T-cell (primary cell): ENCODE measurements around the gene PRR7. TPM values are rescaled to one million over a fixed set of nuclear protein-coding genes. Genes with fewer than 3 reads are reported as not detected.

ENCODE experiments used
- ATAC-seq, 4 experiments: fragments of 200-7000 bp in 3 of 4; fragments of 150-1000 bp in 1 of 4; cut with Tn5 transposase; replicated peaks in 1 of 4; 1 replicate in 3 of 4; 2 replicates in 1 of 4; pipeline ENCODE4 v1.10.0; 2021; ENCODE audit warnings: moderate library complexity in 3 of 4, mild to moderate bottlenecking in 2 of 4, moderate number of reproducible peaks in 1 of 4
- CTCF ChIA-PET, 2 donors: fragments of 300-600 bp; sonication (Branson Sonifier 250); formaldehyde crosslinking; loops; one replicate each; lab custom pipeline; 2022; ENCODE audit warnings: antibody characterized with exemption in 2 of 2; lab: Charles Lee
- POLR2A ChIA-PET, 2 donors: fragments of 300-600 bp; sonication (Branson Sonifier 250); formaldehyde crosslinking; loops; one replicate each; lab custom pipeline; 2022; ENCODE audit warnings: antibody characterized with exemption in 2 of 2; lab: Charles Lee
- DNase-seq, 35 experiments: peaks; one replicate each; pipeline versions ENCODE4 v3.0.0 to v3.0.0-alpha.2; 2013 to 2023
- H3K27ac ChIP-seq: one replicate; pipeline ENCODE4 v1.5.1; 2013; ENCODE audit warnings: low read length
- H3K27me3 ChIP-seq, 2 experiments: replicated peaks in 1 of 2; 1 replicate in 1 of 2; 2 replicates in 1 of 2; pipeline versions ENCODE4 v1.6.1 to v1.7.0; 2013; ENCODE audit warnings: low read length in 1 of 2, mixed read lengths in 1 of 2; ENCODE audit not compliant: control insufficient read depth in 2 of 2, insufficient read depth in 2 of 2; ENCODE audit errors: extremely low read depth in 1 of 2
- H3K36me3 ChIP-seq, 2 donors: 1 replicate in 1 of 2; 2 replicates in 1 of 2; pipeline versions ENCODE4 v1.6.1 to v1.7.0; 2013; ENCODE audit warnings: low read length in 1 of 2; ENCODE audit not compliant: control insufficient read depth in 2 of 2, insufficient read depth in 1 of 2; ENCODE audit errors: extremely low read depth in 1 of 2
- H3K4me1 ChIP-seq, 2 experiments: 1 replicate in 1 of 2; 2 replicates in 1 of 2; pipeline versions ENCODE4 v1.6.1 to v1.7.0; 2013; ENCODE audit warnings: low read length in 2 of 2, mixed read lengths in 1 of 2; ENCODE audit not compliant: insufficient read depth in 2 of 2, control insufficient read depth in 1 of 2; ENCODE audit errors: extremely low read depth in 1 of 2
- H3K4me3 ChIP-seq, 2 donors: 1 replicate in 1 of 2; 2 replicates in 1 of 2; pipeline versions ENCODE4 v1.5.1 to v1.7.0; 2013; ENCODE audit warnings: mild to moderate bottlenecking in 2 of 2, low read length in 1 of 2, moderate library complexity in 1 of 2; ENCODE audit not compliant: control insufficient read depth in 1 of 2; ENCODE audit errors: extremely low read depth in 1 of 2
- H3K9me3 ChIP-seq: 2 replicates; pipeline ENCODE4 v1.7.0; 2013
- H3K27ac Mint-ChIP-seq, 2 donors: one replicate each; pipeline ENCODE4 v1.8.0; 2020 to 2021; ENCODE audit warnings: mild to moderate bottlenecking in 2 of 2, mixed read lengths in 2 of 2
- H3K27me3 Mint-ChIP-seq, 2 donors: one replicate each; pipeline ENCODE4 v1.8.0; 2021 to 2022; ENCODE audit warnings: mixed read lengths in 2 of 2
- H3K36me3 Mint-ChIP-seq: one replicate; pipeline ENCODE4 v1.8.0; 2021; ENCODE audit warnings: mixed read lengths
- H3K4me1 Mint-ChIP-seq, 3 donors: one replicate each; pipeline ENCODE4 v1.8.0; 2020 to 2022; ENCODE audit warnings: mixed read lengths in 3 of 3, mild to moderate bottlenecking in 1 of 3
- H3K4me3 Mint-ChIP-seq, 3 donors: one replicate each; pipeline ENCODE4 v1.8.0; 2020 to 2022; ENCODE audit warnings: mild to moderate bottlenecking in 3 of 3, mixed read lengths in 3 of 3, moderate library complexity in 3 of 3
- H3K9me3 Mint-ChIP-seq, 3 donors: one replicate each; pipeline ENCODE4 v1.8.0; 2020 to 2022; ENCODE audit warnings: mixed read lengths in 3 of 3
- WGBS: methylation state at CpG from one replicate; pipeline ENCODE4 v1.1.5; 2013; ENCODE audit warnings: missing lambda C conversion rate; ENCODE audit not compliant: insufficient coverage; 5-methylcytosine and 5-hydroxymethylcytosine counted together
- total RNA-seq, 35 experiments: library from RNA in 6 of 35; stranded (reverse) in 6 of 35; fragments of 120-200 nt in 1 of 35; gene quantifications; one replicate each; pipeline versions ENCODE4 v1.2.1 to v1.2.4 and lab custom pipeline; 2013 to 2026

Gene PRR7
- total RNA-seq, 5 donors from 2014 or later (not counting 1 experiment from before 2014, with no cell fraction given) = 9.5 to 28.2 (median 12.3) TPM

- DNase-seq = peak in 1 of 35 experiments; percentile 24
- CTCF ChIA-PET = interaction anchor here (0.7 to 2.2 kb wide), 8 partner anchors 8 to 114 kb away, joined by 3 to 12 read pairs (median 4); no protein-coding TSS in a partner anchor
- POLR2A ChIA-PET = interaction anchor here (0.7 kb wide), 2 partner anchors 14 to 41 kb away, joined by 3 to 5 read pairs; no protein-coding TSS in a partner anchor
- H3K36me3 ChIP-seq = peaks cover 25 to 60% of the 10 kb centered on the region in 2 donors
- H3K4me3 ChIP-seq = peak overlapping the region; percentile 63 to 85
- peak overlapping the region; percentile 84 for H3K27ac ChIP-seq
- Mint-ChIP-seq H3K9me3 (no peaks in the 10 kb centered on the region), H3K4me1 (peaks cover 65 to 86% (median 86%) of the 10 kb centered on the region in 3 donors), H3K4me3 (peak overlapping the region; percentile 79 to 92 (median 86)), H3K36me3 (peaks cover 14% of the 10 kb centered on the region), H3K27me3 (no peaks in the 10 kb centered on the region), H3K27ac (peak overlapping the region; percentile 95)
- 53% methylated on average over 24 of the region's 26 CpGs for WGBS
- no peaks in the 10 kb centered on the region for H3K9me3 ChIP-seq
- no peaks in the 10 kb centered on the region for H3K27me3 ChIP-seq
- ATAC-seq = no peak
- H3K4me1 ChIP-seq = peaks cover 63 to 90% of the 10 kb centered on the region in 2 experiments
Measured at GRCh38 chr5:177430140-177430951, 16.3 kb upstream of the PRR7 start.

- H3K27ac Mint-ChIP-seq = peak overlapping the region; percentile 95
- WGBS = 37% methylated on average over 7 of the region's 7 CpGs
- H3K4me3 Mint-ChIP-seq = peak overlapping the region; percentile 79 to 92 (median 86)
- ChIA-PET POLR2A (interaction anchor here (1.0 to 1.5 kb wide), 2 partner anchors 10 to 15 kb away, joined by 3 to 27 read pairs; partner anchors contain the start of gene PRR7 (in 1 of the 2)), CTCF (interaction anchor here (0.6 to 2.2 kb wide), 9 partner anchors 10 to 42 kb away, joined by 3 to 19 read pairs (median 10); no protein-coding TSS in a partner anchor)
- peaks cover 30 to 66% of the 10 kb centered on the region in 2 donors for H3K36me3 ChIP-seq
- H3K4me1 ChIP-seq = peaks cover 63 to 90% of the 10 kb centered on the region in 2 experiments
- H3K9me3 ChIP-seq = no peaks in the 10 kb centered on the region
- H3K27me3 Mint-ChIP-seq = no peaks in the 10 kb centered on the region
- DNase-seq = no peak
- ATAC-seq = no peak
- no peaks in the 10 kb centered on the region for H3K27me3 ChIP-seq
- H3K36me3 Mint-ChIP-seq = peaks cover 16% of the 10 kb centered on the region
- no peaks in the 10 kb centered on the region for H3K9me3 Mint-ChIP-seq
- peak overlapping the region; percentile 84 for H3K27ac ChIP-seq
- peak overlapping the region; percentile 29 to 41 for H3K4me3 ChIP-seq
- peaks cover 60 to 86% (median 85%) of the 10 kb centered on the region in 3 donors for H3K4me1 Mint-ChIP-seq
Measured at GRCh38 chr5:177430972-177431316, 15.7 kb upstream of the PRR7 start.

- peak overlapping the region; percentile 79 to 92 (median 86) for H3K4me3 Mint-ChIP-seq
- DNase-seq = peak in 34 of 35 experiments; percentile 54 to 85 (median 67)
- Histone ChIP-seq H3K4me1 (peaks cover 64 to 95% of the 10 kb centered on the region in 2 experiments), H3K27ac (peak overlapping the region; percentile 84), H3K27me3 (no peaks in the 10 kb centered on the region), H3K9me3 (no peaks in the 10 kb centered on the region), H3K4me3 (peak overlapping the region; percentile 41 to 53), H3K36me3 (peaks cover 30 to 72% of the 10 kb centered on the region in 2 donors)
- peak; percentile 29 to 49 (median 47) for ATAC-seq
- peak overlapping the region; percentile 95 for H3K27ac Mint-ChIP-seq
- ChIA-PET CTCF (interaction anchor here (0.6 to 2.1 kb wide), 9 partner anchors 9 to 42 kb away, joined by 3 to 19 read pairs (median 9); no protein-coding TSS in a partner anchor), POLR2A (interaction anchor here (0.6 to 1.5 kb wide), 4 partner anchors 9 to 66 kb away, joined by 3 to 27 read pairs (median 4); partner anchors contain the start of genes PDLIM7 (in 1 of the 2) and PRR7 (in 1 of the 2))
- peaks cover 61 to 84% (median 84%) of the 10 kb centered on the region in 3 donors for H3K4me1 Mint-ChIP-seq
- H3K9me3 Mint-ChIP-seq = no peaks in the 10 kb centered on the region
- WGBS = 2% methylated on average over 26 of the region's 29 CpGs
- peaks cover 17% of the 10 kb centered on the region for H3K36me3 Mint-ChIP-seq
- H3K27me3 Mint-ChIP-seq = no peaks in the 10 kb centered on the region
Measured at GRCh38 chr5:177431317-177432142, 15.1 kb upstream of the PRR7 start.

GRCh38 chr5:177432143-177432838 is 14.3 kb upstream of the PRR7 start:
- H3K4me3 ChIP-seq = peak overlapping the region; percentile 41 to 53
- peak overlapping the region; percentile 52 to 79 (median 68) for H3K4me3 Mint-ChIP-seq
- ATAC-seq = no peak

GRCh38 chr5:177432839-177433657 is 13.6 kb upstream of the PRR7 start:
- peaks cover 72 to 99% of the 10 kb centered on the region in 2 experiments for H3K4me1 ChIP-seq
- peaks cover 32 to 79% of the 10 kb centered on the region in 2 donors for H3K36me3 ChIP-seq
- no peaks in the 10 kb centered on the region for H3K27me3 ChIP-seq
- Mint-ChIP-seq H3K4me3 (peak overlapping the region in 2 of 3 donors; percentile 34 to 79), H3K9me3 (no peaks in the 10 kb centered on the region), H3K36me3 (peaks cover 28% of the 10 kb centered on the region), H3K4me1 (peaks cover 69 to 89% (median 86%) of the 10 kb centered on the region in 3 donors), H3K27ac (peak overlapping the region; percentile 83 to 87), H3K27me3 (no peaks in the 10 kb centered on the region)
- POLR2A ChIA-PET = no interaction called here
- CTCF ChIA-PET = interaction anchor here in 1 of 2 donors (1.7 to 1.9 kb wide), 2 partner anchors 8 to 29 kb away, joined by 6 to 19 read pairs; no protein-coding TSS in a partner anchor
- ATAC-seq (no peak), DNase-seq (peak in 1 of 35 experiments; percentile 1)
- H3K4me3 ChIP-seq = peak overlapping the region; percentile 41 to 53
- no peaks in the 10 kb centered on the region for H3K9me3 ChIP-seq
- H3K27ac ChIP-seq = peak overlapping the region; percentile 84
- 81% methylated on average over 12 of the region's 25 CpGs for WGBS

More at GRCh38 chr5:177432143-177432838, 14.3 kb upstream of the PRR7 start:
- no peaks in the 10 kb centered on the region for H3K9me3 ChIP-seq
- Mint-ChIP-seq H3K36me3 (peaks cover 22% of the 10 kb centered on the region), H3K9me3 (no peaks in the 10 kb centered on the region), H3K4me1 (peaks cover 68 to 89% (median 86%) of the 10 kb centered on the region in 3 donors), H3K27me3 (no peaks in the 10 kb centered on the region), H3K27ac (peak overlapping the region; percentile 95)
- 39% methylated on average over 17 of the region's 18 CpGs for WGBS
- peak overlapping the region; percentile 84 for H3K27ac ChIP-seq
- H3K36me3 ChIP-seq = peaks cover 32 to 78% of the 10 kb centered on the region in 2 donors
- peaks cover 69 to 100% of the 10 kb centered on the region in 2 experiments for H3K4me1 ChIP-seq
- no peaks in the 10 kb centered on the region for H3K27me3 ChIP-seq
- DNase-seq = peak in 1 of 35 experiments; percentile 1
- POLR2A ChIA-PET = interaction anchor here in 1 of 2 donors (1.2 to 1.5 kb wide), 2 partner anchors 14 to 23 kb away, joined by 4 to 27 read pairs; partner anchors contain the start of gene PRR7
- CTCF ChIA-PET = interaction anchor here in 1 of 2 donors (0.8 to 2.1 kb wide), 7 partner anchors 8 to 43 kb away, joined by 3 to 19 read pairs (median 10); no protein-coding TSS in a partner anchor
